ENCODE measurements around the gene TRPV3.

- no peak for TF ChIP-seq CTCF (IDR thresholded peaks at IDR 0.05; ENCODE audit: low read depth, low read length, poor library complexity, severe bottlenecking)
- no peak for TF ChIP-seq EZH2phosphoT487 (IDR thresholded peaks at IDR 0.05; ENCODE audit: borderline replicate concordance, low read length)
These were observed 37.4 kb upstream of the TRPV3 start for GRCh38 chr17:3594976-3595375.
